Measurements from ENCODE around the gene MED16. TPM values are rescaled to one million over a fixed set of nuclear protein-coding genes. Genes with fewer than 3 reads are reported as not detected.
A peak's percentile ranks its signal among the peaks of the same experiment; 100 is the strongest.

MED16 gene
- total RNA-seq, 4 donors from 2014 or later, result 58.1 to 158 (median 78.4) TPM

GRCh38 chr19:940591-941291 is 47.8 kb upstream of the MED16 start:
- Histone ChIP-seq H3K36me3 (no peaks in the 10 kb centered on the region), H3K27me3 (no peaks in the 10 kb centered on the region), H3K4me3 (peak overlapping the region in 3 of 4 donors; percentile 7 to 32 (median 21)), H3K9me3 (no peaks in the 10 kb centered on the region), H3K27ac (peak overlapping the region; percentile 79 to 85 (median 82)), H3K4me1 (peaks cover 11 to 44% (median 24%) of the 10 kb centered on the region in 4 donors)
- WGBS, 2 donors (ENCODE audit: low coverage in 1 of 2), result 45% methylated on average over 9 of the region's 64 CpGs; no CpG with 5 or more reads in 1 of the 2 donors
- peak; percentile 86 for DNase-seq
- in situ Hi-C loops (cut with MboI; ENCODE audit: low pct_ligation_motif_present in 1 of 4, low pct_unique_long_range_greater_than_20kb in 1 of 4, low sequenced_read_pairs in 3 of 4) (no loop called here), intact Hi-C loops (cut with DNase I; ENCODE audit: low total_unique reads) (no loop called here)
- TF ChIP-seq EP300 (IDR thresholded peaks at IDR 0.05; ENCODE audit: low read depth) (no peak), CTCF (IDR thresholded peaks at IDR 0.05) (no peak), POLR2A (IDR thresholded peaks at IDR 0.05) (no peak), POLR2AphosphoS5 (IDR thresholded peaks at IDR 0.05) (peak; percentile 6 to 32 (median 29))

DNA sequence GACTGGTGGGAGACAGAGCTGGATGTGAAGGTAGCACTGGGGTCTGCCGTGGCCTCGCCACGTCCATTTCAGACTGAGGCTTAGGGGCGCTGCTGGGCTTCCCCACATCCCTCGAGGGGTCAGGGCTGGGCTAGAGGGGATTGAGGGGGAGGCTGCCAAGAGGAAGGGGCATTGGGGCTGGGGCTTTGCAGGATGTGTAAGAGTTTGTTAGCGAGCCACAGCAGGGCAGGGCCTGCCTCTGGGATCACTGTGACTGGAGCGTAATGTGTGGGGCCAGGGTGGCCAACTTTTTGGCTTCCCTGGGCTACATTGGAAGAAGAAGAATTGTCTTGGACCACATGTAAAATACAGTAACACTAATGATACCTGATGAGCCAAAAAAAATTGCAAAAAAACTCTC is 46.9 kb upstream of the MED16 start:
- intact Hi-C loops (cut with DNase I; ENCODE audit: low total_unique reads), result no loop called here
- Histone ChIP-seq H3K27me3 (no peaks in the 10 kb centered on the region), H3K27ac (peak overlapping the region; percentile 79 to 85 (median 82)), H3K9me3 (no peaks in the 10 kb centered on the region), H3K36me3 (no peaks in the 10 kb centered on the region), H3K4me3 (no peak overlapping the region), H3K4me1 (peaks cover 18 to 47% (median 29%) of the 10 kb centered on the region in 4 donors)
- DNase-seq, result no peak
- no peak for TF ChIP-seq POLR2A (IDR thresholded peaks at IDR 0.05)
- no peak for TF ChIP-seq POLR2AphosphoS5 (IDR thresholded peaks at IDR 0.05)
- no peak for TF ChIP-seq EP300 (IDR thresholded peaks at IDR 0.05; ENCODE audit: low read depth)
- no peak for TF ChIP-seq CTCF (IDR thresholded peaks at IDR 0.05)
- in situ Hi-C loops (cut with MboI; ENCODE audit: low pct_ligation_motif_present in 1 of 4, low pct_unique_long_range_greater_than_20kb in 1 of 4, low sequenced_read_pairs in 3 of 4), result no loop called here
- WGBS, 2 donors (ENCODE audit: low coverage in 1 of 2), result 95% methylated on average over 7 of the region's 7 CpGs; no CpG with 5 or more reads in 1 of the 2 donors

DNA sequence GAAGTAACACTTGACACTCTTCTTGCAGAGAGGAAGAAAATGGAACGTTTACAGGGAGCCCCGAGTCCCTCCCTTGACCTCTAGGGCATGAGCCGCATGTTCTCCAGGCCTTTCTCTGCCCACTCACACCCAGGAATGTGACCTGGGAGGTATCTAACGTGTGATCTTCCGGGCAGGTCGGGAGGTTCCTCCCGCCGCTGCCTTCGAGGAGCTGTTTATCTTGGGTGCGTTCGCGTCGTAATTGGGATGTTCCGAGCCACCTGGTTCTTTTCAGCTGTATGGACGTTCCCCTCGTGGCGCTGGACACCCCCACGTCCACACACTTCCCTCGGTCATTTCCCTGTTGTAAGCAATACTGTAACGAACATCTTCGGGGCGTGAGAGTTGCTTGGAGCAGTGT is 46.5 kb upstream of the MED16 start:
- 85 to 90% methylated on average over 8 to 22 of the region's 22 CpGs for WGBS, 2 donors (ENCODE audit: low coverage in 1 of 2)
- Histone ChIP-seq H3K27ac (no peak overlapping the region), H3K27me3 (no peaks in the 10 kb centered on the region), H3K4me1 (peaks cover 21 to 47% (median 29%) of the 10 kb centered on the region in 4 donors), H3K36me3 (no peaks in the 10 kb centered on the region), H3K9me3 (no peaks in the 10 kb centered on the region), H3K4me3 (no peak overlapping the region)
- in situ Hi-C loops (cut with MboI; ENCODE audit: low pct_ligation_motif_present in 1 of 4, low pct_unique_long_range_greater_than_20kb in 1 of 4, low sequenced_read_pairs in 3 of 4), result no loop called here
- TF ChIP-seq POLR2AphosphoS5 (IDR thresholded peaks at IDR 0.05) (no peak), POLR2A (IDR thresholded peaks at IDR 0.05) (no peak), CTCF (IDR thresholded peaks at IDR 0.05) (no peak), EP300 (IDR thresholded peaks at IDR 0.05; ENCODE audit: low read depth) (no peak)
- DNase-seq, result no peak
- intact Hi-C loops (cut with DNase I; ENCODE audit: low total_unique reads), result no loop called here

DNA sequence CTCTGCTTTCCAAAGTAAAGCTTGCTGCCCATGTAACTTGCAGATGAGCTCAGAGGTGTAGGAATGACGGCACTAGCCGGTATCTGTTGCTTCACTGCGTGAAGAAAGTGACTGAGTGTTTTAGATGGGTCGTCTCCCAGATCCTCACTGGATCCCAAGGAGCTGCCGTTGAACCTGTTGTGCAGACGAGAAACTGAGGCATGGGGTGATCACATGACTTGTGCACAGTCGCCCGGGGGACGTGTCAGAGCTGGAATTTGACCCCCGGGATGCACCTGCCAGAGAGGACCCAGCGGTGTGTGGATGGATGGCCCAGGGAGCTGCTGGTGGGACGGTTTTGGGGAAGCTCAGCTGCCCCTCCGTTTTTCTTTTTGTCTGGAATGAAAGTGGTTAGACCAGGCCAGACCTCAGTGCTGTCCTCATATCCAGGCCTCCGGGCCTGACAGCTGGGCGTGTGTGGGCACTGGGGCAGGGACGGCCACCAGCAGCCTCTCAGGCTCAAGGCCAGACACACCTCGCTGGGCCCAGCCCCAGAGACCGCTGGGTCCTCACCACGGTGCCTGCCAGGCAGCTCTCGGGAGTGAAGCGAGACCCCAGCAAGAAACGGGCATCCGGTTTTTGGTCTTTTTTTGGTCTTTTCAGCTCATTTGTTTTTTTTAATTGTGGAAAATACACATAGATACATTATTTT is 45.4 kb upstream of the MED16 start:
- Histone ChIP-seq H3K9me3 (no peaks in the 10 kb centered on the region), H3K4me3 (no peak overlapping the region), H3K27me3 (no peaks in the 10 kb centered on the region), H3K27ac (no peak overlapping the region), H3K36me3 (no peaks in the 10 kb centered on the region), H3K4me1 (peaks cover 29 to 50% (median 37%) of the 10 kb centered on the region in 4 donors)
- in situ Hi-C loops (cut with MboI; ENCODE audit: low pct_ligation_motif_present in 1 of 4, low pct_unique_long_range_greater_than_20kb in 1 of 4, low sequenced_read_pairs in 3 of 4), result no loop called here
- 83 to 94% methylated on average over 7 to 23 of the region's 23 CpGs for WGBS, 2 donors (ENCODE audit: low coverage in 1 of 2)
- DNase-seq, result no peak
- intact Hi-C loops (cut with DNase I; ENCODE audit: low total_unique reads), result no loop called here
- TF ChIP-seq POLR2AphosphoS5 (IDR thresholded peaks at IDR 0.05) (no peak), CTCF (IDR thresholded peaks at IDR 0.05) (no peak), EP300 (IDR thresholded peaks at IDR 0.05; ENCODE audit: low read depth) (no peak), POLR2A (IDR thresholded peaks at IDR 0.05) (no peak)

Measured in transverse colon (tissue), 4 donors.